OCI-LY1 (cell line): ENCODE data around the gene MTG2.

Source experiments
- H2AFZ ChIP-seq: fragments of 200-600 bp; sonication (generic), shearing (Covaris generic); 2 replicates; pipeline ENCODE4 v1.6.0; 2014; ENCODE audit warnings: antibody characterized with exemption, mild to moderate bottlenecking, low read length
- H3F3A ChIP-seq: fragments of 200-600 bp; sonication (generic), shearing (Covaris generic); 2 replicates; pipeline ENCODE4 v1.6.0; 2014; ENCODE audit warnings: mild to moderate bottlenecking, antibody characterized with exemption, low read length, moderate library complexity; ENCODE audit not compliant: insufficient read depth
- H3K27ac ChIP-seq: fragments of 200-600 bp; sonication (generic); 2 replicates; pipeline ENCODE4 v1.5.1; 2014; ENCODE audit warnings: low read length, mixed run types, mild to moderate bottlenecking, low read depth; ENCODE audit not compliant: poor library complexity, severe bottlenecking
- H3K27me3 ChIP-seq: fragments of 200-600 bp; sonication (generic); 2 replicates; pipeline ENCODE4 v1.6.0; 2014; ENCODE audit warnings: antibody characterized with exemption, mild to moderate bottlenecking, low read length, moderate library complexity; ENCODE audit not compliant: insufficient read depth
- H3K36me3 ChIP-seq: fragments of 200-600 bp; sonication (generic); 2 replicates; pipeline ENCODE4 v1.6.1; 2014; ENCODE audit warnings: mild to moderate bottlenecking, antibody characterized with exemption, low read length, moderate library complexity, mixed read lengths; ENCODE audit not compliant: insufficient read depth
- H3K4me1 ChIP-seq: fragments of 200-600 bp; sonication (generic); 2 replicates; pipeline ENCODE4 v1.5.1; 2014; ENCODE audit warnings: mild to moderate bottlenecking, low read length, moderate library complexity; ENCODE audit not compliant: insufficient read depth, severe bottlenecking
- H3K4me2 ChIP-seq: fragments of 200-600 bp; sonication (generic), shearing (Covaris generic); 2 replicates; pipeline ENCODE4 v1.6.1; 2014; ENCODE audit warnings: low read length
- H3K4me3 ChIP-seq: fragments of 200-600 bp; sonication (generic); 2 replicates; pipeline ENCODE4 v1.5.1; 2014; ENCODE audit warnings: low read length, low read depth, mild to moderate bottlenecking, mixed read lengths; ENCODE audit not compliant: poor library complexity, severe bottlenecking
- H3K79me2 ChIP-seq: fragments of 200-600 bp; shearing (Covaris generic); 2 replicates; pipeline ENCODE4 v1.6.1; 2016; ENCODE audit warnings: mixed run types, low read length, mixed read lengths; ENCODE audit not compliant: insufficient read depth
- H3K9ac ChIP-seq: fragments of 200-600 bp; sonication (generic), shearing (Covaris generic); 2 replicates; pipeline ENCODE4 v1.6.1; 2014; ENCODE audit warnings: mild to moderate bottlenecking, low read length, mixed read lengths
- H3K9me2 ChIP-seq: fragments of 200-600 bp; sonication (generic), shearing (Covaris generic); 2 replicates; pipeline ENCODE4 v1.6.1; 2014; ENCODE audit warnings: low read depth, mild to moderate bottlenecking, low read length, mixed read lengths
- H3K9me3 ChIP-seq: fragments of 200-600 bp; shearing (Covaris generic); 2 replicates; pipeline ENCODE4 v1.6.1; 2014; ENCODE audit warnings: low read length, mixed read lengths
- H4K20me1 ChIP-seq: fragments of 200-600 bp; sonication (generic), shearing (Covaris generic); 2 replicates; pipeline ENCODE4 v1.6.0; 2016; ENCODE audit warnings: mild to moderate bottlenecking, low read length; ENCODE audit not compliant: insufficient read depth
- CTCF ChIP-seq: fragments of 200-600 bp; sonication (generic), shearing (Covaris generic); IDR thresholded peaks from 2 replicates; pipeline ENCODE4 v1.5.1; 2017; ENCODE audit warnings: mild to moderate bottlenecking, antibody characterized with exemption, low read length, moderate library complexity, mixed read lengths
- EZH2 ChIP-seq: fragments of 200-600 bp; sonication (generic), shearing (Covaris generic); IDR thresholded peaks from 2 replicates; pipeline ENCODE4 v1.8.0; 2017; ENCODE audit warnings: borderline replicate concordance, mixed run types, mild to moderate bottlenecking, antibody characterized with exemption, low read length, moderate library complexity, mixed read lengths

The MTG2 gene

DNA sequence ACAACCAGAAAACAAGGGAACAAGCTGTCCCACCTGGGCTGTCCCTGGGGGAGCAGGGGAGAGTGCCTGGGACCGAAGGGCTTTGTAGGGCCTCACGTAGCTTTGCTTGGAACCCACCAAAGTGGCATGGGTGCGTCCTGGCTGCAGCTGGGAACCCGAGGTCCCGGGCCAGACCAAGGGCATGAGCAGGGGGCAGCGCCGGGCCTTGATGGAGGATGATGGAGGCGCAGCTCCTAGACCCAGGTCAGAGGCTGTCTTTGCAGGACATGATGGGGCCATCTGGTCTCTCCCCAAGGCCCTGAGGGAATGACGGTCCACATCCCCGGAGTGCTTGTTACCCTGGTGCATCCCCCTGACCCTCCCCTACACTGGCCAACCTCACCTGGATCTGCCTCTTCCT, 47.9 kb downstream of the MTG2 start:
- H3K79me2 ChIP-seq = no peaks in the 10 kb centered on the region
- no peaks in the 10 kb centered on the region for H3K4me1 ChIP-seq
- H3K9ac ChIP-seq = no peak overlapping the region
- no peak overlapping the region for H3K27ac ChIP-seq
- no peaks in the 10 kb centered on the region for H3K9me3 ChIP-seq
- TF ChIP-seq CTCF (no peak), EZH2 (no peak)
- H3K4me2 ChIP-seq = no peak overlapping the region
- H3K9me2 ChIP-seq = no peaks in the 10 kb centered on the region
- no peaks in the 10 kb centered on the region for H3F3A ChIP-seq
- H3K4me3 ChIP-seq = no peak overlapping the region
- no peak overlapping the region for H2AFZ ChIP-seq
- H3K36me3 ChIP-seq = no peaks in the 10 kb centered on the region
- no peaks in the 10 kb centered on the region for H4K20me1 ChIP-seq
- no peaks in the 10 kb centered on the region; the same call in 1 of the 2 replicates for H3K27me3 ChIP-seq

DNA sequence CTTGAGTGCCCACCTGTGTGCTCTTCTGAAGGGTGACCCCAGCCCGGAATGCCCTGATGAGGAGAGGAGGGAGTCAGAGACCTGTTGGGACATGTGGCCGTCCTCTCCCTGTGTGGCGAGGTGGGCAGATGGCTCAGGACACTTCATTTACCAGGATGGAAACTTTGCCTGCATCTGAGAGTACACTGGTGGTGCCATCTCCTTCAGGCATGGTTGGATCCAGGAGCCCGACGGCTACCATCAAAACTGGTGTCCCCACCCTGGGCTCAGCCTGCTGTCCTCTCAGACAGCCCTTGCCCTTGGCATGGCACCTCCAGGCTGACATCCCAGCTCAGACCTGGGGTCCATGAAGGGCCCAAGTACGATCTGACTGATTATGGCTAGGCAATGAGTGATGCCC, 48.5 kb downstream of the MTG2 start:
- H3K4me3 ChIP-seq = no peak overlapping the region
- H3K4me1 ChIP-seq = no peaks in the 10 kb centered on the region
- no peaks in the 10 kb centered on the region for H4K20me1 ChIP-seq
- no peaks in the 10 kb centered on the region for H3F3A ChIP-seq
- no peak overlapping the region for H3K9ac ChIP-seq
- no peaks in the 10 kb centered on the region for H3K79me2 ChIP-seq
- no peak overlapping the region for H3K4me2 ChIP-seq
- TF ChIP-seq CTCF (no peak), EZH2 (no peak)
- H3K9me2 ChIP-seq = no peaks in the 10 kb centered on the region
- H3K27me3 ChIP-seq = no peaks in the 10 kb centered on the region; the same call in 1 of the 2 replicates
- H3K27ac ChIP-seq = no peak overlapping the region
- no peaks in the 10 kb centered on the region for H3K36me3 ChIP-seq
- H3K9me3 ChIP-seq = no peaks in the 10 kb centered on the region
- no peak overlapping the region for H2AFZ ChIP-seq

- Histone ChIP-seq H3K27ac (no peak overlapping the region), H2AFZ (no peak overlapping the region)
These were observed 49.4 kb downstream of the MTG2 start for GRCh38 chr20:62232194-62232593.

More at GRCh38 chr20:62232194-62232593, 49.4 kb downstream of the MTG2 start:
- H4K20me1 ChIP-seq = no peaks in the 10 kb centered on the region
- H3K9me3 ChIP-seq = no peaks in the 10 kb centered on the region
- H3K9me2 ChIP-seq = no peaks in the 10 kb centered on the region
- no peaks in the 10 kb centered on the region for H3K79me2 ChIP-seq
- no peaks in the 10 kb centered on the region for H3K36me3 ChIP-seq
- no peaks in the 10 kb centered on the region; the same call in 1 of the 2 replicates for H3K27me3 ChIP-seq
- TF ChIP-seq CTCF (no peak), EZH2 (no peak)
- no peak overlapping the region for H3K4me2 ChIP-seq
- no peaks in the 10 kb centered on the region for H3F3A ChIP-seq
- H3K9ac ChIP-seq = no peak overlapping the region
- no peak overlapping the region for H3K4me3 ChIP-seq
- no peaks in the 10 kb centered on the region for H3K4me1 ChIP-seq
